ENCODE data around the gene HOMER3.
"Not testable (repeated sequence)": the region's sequence is repeated elsewhere in the genome, so short reads cannot be mapped to it uniquely, and the experiment has no call there.

HOMER3 gene

GRCh38 chr19:18922228-18922985 is 18.6 kb downstream of the HOMER3 start:
- no peak for DNase-seq

GRCh38 chr19:18921593-18921992 is 19.4 kb downstream of the HOMER3 start:
- DNase-seq = no peak

DNA sequence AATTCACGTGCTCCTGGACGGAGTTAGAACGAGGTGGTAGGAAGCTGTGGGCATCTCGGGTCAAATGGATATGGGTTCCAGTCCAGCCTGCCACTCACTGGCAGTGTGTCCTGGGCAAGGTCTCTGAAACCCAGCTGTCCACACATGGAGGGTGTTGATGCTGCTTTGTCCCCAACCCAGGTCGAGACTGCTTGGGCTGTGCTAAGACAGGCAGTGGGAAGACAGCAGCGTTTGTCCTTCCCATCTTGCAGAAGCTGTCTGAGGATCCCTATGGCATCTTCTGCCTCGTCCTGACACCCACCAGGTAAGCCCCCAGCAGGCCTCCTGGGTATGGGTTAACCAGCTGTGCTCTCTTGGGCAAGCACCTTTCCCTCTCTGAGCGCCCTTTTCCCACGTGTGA is 20.6 kb downstream of the HOMER3 start:
- no peak for DNase-seq

GRCh38 chr19:18919900-18920214 is 21.2 kb downstream of the HOMER3 start:
- DNase-seq = no peak

- peak; percentile 92 to 96 (median 94) for DNase-seq
Measured at GRCh38 chr19:18919086-18919899, 21.7 kb downstream of the HOMER3 start, which contains the start of the genes COPE and DDX49. TSS of gene COPE (minus strand) at chr19:18919387. CDS start at chr19:18919348, 39 bp downstream. TSS of gene DDX49 (plus strand) at chr19:18919715. CDS start at chr19:18919742, 27 bp downstream.

GRCh38 chr19:18917593-18917992 is 23.4 kb downstream of the HOMER3 start:
- not testable (repeated sequence) for DNase-seq

- DNase-seq = no peak
Measured at GRCh38 chr19:18915639-18916038, 25.4 kb downstream of the HOMER3 start.

DNA sequence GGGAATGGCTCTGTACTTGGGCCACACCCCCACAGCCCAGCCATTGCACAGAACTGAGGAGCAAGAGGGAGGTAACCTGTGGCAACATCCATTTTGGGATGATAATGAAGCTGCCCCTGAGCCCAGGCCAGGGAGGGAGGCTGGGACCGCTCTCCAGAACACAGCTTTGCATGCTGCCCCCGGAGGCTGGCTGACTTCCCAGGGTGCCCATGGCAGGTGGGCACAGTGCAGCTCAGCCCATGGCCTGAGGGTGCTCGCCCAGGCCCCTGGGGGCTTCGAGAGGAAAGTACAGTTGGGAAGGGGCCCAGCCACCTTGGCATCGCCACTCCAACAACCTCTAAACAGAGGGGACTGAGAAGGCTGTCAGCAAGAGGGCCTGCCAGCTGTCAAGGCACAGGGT is 27.6 kb downstream of the HOMER3 start:
- DNase-seq = no peak

- no peak for DNase-seq
Measured at GRCh38 chr19:18912933-18913332, 28.1 kb downstream of the HOMER3 start.

- no peak for DNase-seq
Measured at GRCh38 chr19:18910801-18911436, 30.1 kb downstream of the HOMER3 start.

GRCh38 chr19:18910010-18910409 is 31.0 kb downstream of the HOMER3 start:
- no peak for DNase-seq

- DNase-seq = no peak
Measured at GRCh38 chr19:18908917-18909619, 31.9 kb downstream of the HOMER3 start.

- DNase-seq = no peak
Measured at GRCh38 chr19:18906605-18907519, 34.2 kb downstream of the HOMER3 start.

- DNase-seq = no peak
Measured at GRCh38 chr19:18905513-18906236, 35.3 kb downstream of the HOMER3 start.

GRCh38 chr19:18905058-18905456 is 36.0 kb downstream of the HOMER3 start:
- no peak for DNase-seq

DNA sequence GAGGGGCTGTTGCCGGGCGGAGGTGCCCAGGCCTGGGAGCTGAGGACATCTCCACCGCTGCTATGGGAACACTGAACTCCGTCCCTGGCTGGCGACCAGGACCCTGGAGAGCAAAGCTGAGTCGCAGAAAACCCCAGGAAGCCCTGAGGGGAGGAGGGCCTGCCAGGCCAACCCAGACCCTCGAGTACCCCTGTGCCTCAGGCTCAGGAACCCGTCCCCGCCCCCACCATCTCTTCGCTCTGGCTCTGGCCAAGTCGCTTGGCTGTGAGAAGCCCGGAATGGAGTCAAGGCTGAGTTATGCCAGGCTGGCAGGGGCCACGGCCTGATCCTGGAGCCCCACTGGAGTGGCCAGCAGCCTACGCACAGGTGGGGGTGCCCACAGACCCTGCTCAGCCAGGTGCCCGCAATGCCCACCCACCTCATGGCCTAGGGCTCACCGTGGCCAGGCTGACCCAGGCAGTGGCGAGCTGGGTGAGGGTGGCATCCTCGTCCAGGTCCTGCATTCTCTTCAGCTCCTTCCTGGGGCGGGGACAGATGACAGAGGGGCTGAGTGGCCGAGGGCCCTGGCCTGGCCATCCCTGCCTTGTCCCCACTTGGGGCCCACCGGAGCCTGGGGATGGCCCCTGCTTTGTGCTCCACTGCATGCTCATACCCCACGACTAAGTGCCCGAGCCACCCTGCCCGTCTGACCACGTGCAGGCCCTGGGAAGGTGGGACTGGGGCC is 36.5 kb downstream of the HOMER3 start:
- DNase-seq = no peak

GRCh38 chr19:18903156-18904037 is 37.6 kb downstream of the HOMER3 start:
- DNase-seq = no peak

DNA sequence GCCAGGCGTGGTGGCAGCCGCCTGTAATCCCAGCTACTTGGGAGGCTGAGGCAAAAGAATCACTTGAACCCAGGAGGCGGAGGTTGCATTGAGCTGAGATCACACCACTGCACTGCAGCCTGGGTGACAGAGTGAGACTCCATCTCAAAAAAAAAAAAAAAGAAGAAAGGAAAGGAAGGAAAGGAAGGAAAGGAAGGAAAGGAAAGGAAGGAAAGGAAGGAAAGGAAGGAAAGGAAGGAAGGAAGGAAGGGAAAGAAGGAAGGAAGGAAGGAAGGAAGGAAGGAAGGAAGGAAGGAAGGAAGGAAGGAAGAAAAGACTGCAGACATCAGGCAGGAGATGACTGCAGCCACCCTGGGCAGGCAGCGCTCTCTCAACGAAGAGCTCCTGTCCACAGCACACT is 38.5 kb downstream of the HOMER3 start:
- DNase-seq = not testable (repeated sequence)

DNA sequence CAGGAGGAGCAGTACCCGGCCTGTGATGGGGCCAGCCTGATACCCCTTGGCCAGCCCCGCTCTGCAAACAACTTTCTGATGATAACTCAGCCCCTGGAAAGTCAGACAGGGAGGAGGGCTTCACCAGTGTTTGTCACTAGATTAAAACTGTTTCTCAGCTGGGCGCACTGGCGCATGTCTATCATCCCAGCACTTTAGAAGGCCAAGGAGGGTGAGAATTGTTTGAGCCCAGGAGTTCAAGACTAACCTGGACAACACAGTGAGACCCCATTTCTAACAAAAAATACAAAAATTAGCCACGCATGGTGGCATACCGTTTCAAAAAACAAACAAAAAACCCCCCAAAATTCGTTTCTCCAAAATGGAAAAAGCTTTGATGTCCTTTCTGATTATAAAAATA is 39.5 kb downstream of the HOMER3 start:
- no peak for DNase-seq

Measured in activated CD4-positive, CD25-positive, alpha-beta regulatory T cell (primary cell).